HepG2 (cell line): ENCODE data around the gene COASY. TPM values are rescaled to one million over a fixed set of nuclear protein-coding genes. Genes with fewer than 3 reads are reported as not detected.

Source experiments
- EP300 ChIP-seq, 3 experiments: sonication (generic) in 1 of 3; formaldehyde crosslinking in 1 of 3; IDR thresholded peaks; 2 replicates each; pipeline versions ENCODE4 v1.5.1 to v1.6.1; 2011 to 2020; ENCODE audit warnings: low read depth in 2 of 3, low read length in 2 of 3, borderline replicate concordance in 1 of 3, improper control_type of control experiment in 1 of 3, mild to moderate bottlenecking in 1 of 3, missing genetic modification reagents in 1 of 3, moderate library complexity in 1 of 3
- HES4 ChIP-seq: sonication (generic); formaldehyde crosslinking; IDR thresholded peaks from 2 replicates; pipeline ENCODE4 v1.9.0; 2021; ENCODE audit warnings: mild to moderate bottlenecking, missing genetic modification reagents, borderline replicate concordance
- ZNF562 ChIP-seq: sonication (generic); formaldehyde crosslinking; IDR thresholded peaks from 2 replicates; pipeline ENCODE4 v1.8.0; 2022; ENCODE audit warnings: missing genetic modification reagents, borderline replicate concordance
- ZNF709 ChIP-seq: sonication (generic); formaldehyde crosslinking; IDR thresholded peaks from 2 replicates; pipeline ENCODE4 v1.5.0; 2020; ENCODE audit warnings: mild to moderate bottlenecking, missing genetic modification reagents
- polyA plus RNA-seq, 8 experiments: library from polyadenylated mRNA; depleted of rRNA in 3 of 8; stranded (reverse) in 7 of 8; unstranded in 1 of 8; fragments of >200 nt; fragmentation: Illumina TruSeq in 4 of 8; extraction: Trizol in 4 of 8; gene quantifications; 2 replicates each; pipeline versions ENCODE4 v1.2.1 to v1.2.3, GENCODE V29; 2011 to 2016; ENCODE audit warnings: low read depth in 4 of 8, missing spikeins in 1 of 8, mixed read lengths in 1 of 8; ENCODE audit not compliant: insufficient read depth in 1 of 8
- total RNA-seq, 5 experiments: library from RNA; depleted of rRNA; stranded (reverse); fragments of >200 nt; fragmentation: Illumina TruSeq; extraction: Trizol; gene quantifications; 2 replicates each; pipeline ENCODE4 v1.2.3, GENCODE V29; 2016; ENCODE audit warnings: low read depth in 1 of 5
- TF ChIP-seq, protein P1 (sequence below): sonication (generic); formaldehyde crosslinking; IDR thresholded peaks from 2 replicates; pipeline ENCODE4 v1.5.1; 2020; ENCODE audit warnings: mild to moderate bottlenecking, moderate library complexity, missing genetic modification reagents
- TF ChIP-seq, protein P2 (sequence below): sonication (generic); formaldehyde crosslinking; IDR thresholded peaks from 2 replicates; pipeline ENCODE4 v1.5.0; 2020; ENCODE audit warnings: mild to moderate bottlenecking, missing genetic modification reagents, moderate library complexity
- TF ChIP-seq, protein P3 (sequence below): sonication (generic); formaldehyde crosslinking; IDR thresholded peaks from 2 replicates; pipeline ENCODE4 v1.4.0; 2020; ENCODE audit warnings: missing genetic modification reagents
- TF ChIP-seq, protein P4 (sequence below): sonication (generic); formaldehyde crosslinking; IDR thresholded peaks from 2 replicates; pipeline ENCODE4 v1.5.1; 2020; ENCODE audit warnings: missing genetic modification reagents, mild to moderate bottlenecking, borderline replicate concordance
- TF ChIP-seq, protein P5 (sequence below): sonication (generic); formaldehyde crosslinking; IDR thresholded peaks from 2 replicates; pipeline ENCODE4 v1.8.0; 2022; ENCODE audit warnings: missing genetic modification reagents, mild to moderate bottlenecking, moderate library complexity, borderline replicate concordance
- TF ChIP-seq, protein P6 (sequence below): sonication (generic); formaldehyde crosslinking; IDR thresholded peaks from 2 replicates; pipeline ENCODE4 v1.4.0; 2020; ENCODE audit warnings: mild to moderate bottlenecking, missing genetic modification reagents

The COASY gene
- total and polyA plus RNA-seq, 2 of the 13 experiments (the other 11 are each of a cell fraction or from before 2014, with no cell fraction given) = 90.7 to 125 TPM

DNA sequence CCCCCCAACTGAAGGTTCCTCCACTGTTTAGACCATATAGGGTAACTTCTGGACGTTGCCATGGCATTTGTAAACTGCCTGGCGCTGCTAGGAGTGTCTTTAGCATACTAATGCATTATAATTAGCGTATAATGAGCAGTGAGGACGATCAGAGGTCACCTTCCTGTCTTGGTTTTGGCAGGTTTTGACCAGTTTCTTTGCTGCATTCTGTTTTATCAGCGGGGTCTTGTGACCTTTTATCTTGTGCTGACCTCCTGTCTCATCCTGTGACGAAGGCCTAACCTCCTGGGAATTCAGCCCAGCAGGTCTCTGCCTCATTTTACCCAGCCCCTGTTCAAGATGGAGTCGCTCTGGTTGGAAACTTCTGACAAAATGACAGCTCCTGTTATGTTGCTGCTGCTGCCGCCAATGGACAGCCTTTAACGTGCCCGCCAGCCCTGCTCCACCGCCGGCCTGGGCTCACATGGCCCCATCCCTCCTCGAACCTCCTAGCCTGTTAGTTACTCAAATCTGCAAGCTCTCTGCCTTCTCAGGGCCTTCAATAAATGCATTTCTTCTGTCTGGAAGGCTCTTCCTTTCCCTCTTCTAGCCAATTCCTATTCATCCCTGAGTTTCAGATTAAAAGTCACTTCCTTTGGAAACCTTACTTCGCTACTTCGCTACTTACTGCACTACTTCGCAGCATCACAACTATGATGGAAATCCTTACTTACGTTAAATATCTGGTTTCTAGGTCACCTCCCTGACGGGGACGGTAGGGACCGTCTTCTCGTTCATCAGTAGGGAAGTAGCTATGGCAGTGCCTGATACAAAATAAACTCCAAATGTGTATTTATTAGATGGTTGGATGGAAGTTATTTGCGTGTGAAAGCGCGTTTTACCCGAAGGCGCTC is 26.5 kb upstream of the COASY start (continued):
- TF ChIP-seq, protein P1, sequence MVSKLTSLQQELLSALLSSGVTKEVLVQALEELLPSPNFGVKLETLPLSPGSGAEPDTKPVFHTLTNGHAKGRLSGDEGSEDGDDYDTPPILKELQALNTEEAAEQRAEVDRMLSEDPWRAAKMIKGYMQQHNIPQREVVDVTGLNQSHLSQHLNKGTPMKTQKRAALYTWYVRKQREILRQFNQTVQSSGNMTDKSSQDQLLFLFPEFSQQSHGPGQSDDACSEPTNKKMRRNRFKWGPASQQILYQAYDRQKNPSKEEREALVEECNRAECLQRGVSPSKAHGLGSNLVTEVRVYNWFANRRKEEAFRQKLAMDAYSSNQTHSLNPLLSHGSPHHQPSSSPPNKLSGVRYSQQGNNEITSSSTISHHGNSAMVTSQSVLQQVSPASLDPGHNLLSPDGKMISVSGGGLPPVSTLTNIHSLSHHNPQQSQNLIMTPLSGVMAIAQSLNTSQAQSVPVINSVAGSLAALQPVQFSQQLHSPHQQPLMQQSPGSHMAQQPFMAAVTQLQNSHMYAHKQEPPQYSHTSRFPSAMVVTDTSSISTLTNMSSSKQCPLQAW (CRISPR knock-in tag) = peak; percentile 73; the same call in 1 of the 2 replicates
- TF ChIP-seq, protein P2, sequence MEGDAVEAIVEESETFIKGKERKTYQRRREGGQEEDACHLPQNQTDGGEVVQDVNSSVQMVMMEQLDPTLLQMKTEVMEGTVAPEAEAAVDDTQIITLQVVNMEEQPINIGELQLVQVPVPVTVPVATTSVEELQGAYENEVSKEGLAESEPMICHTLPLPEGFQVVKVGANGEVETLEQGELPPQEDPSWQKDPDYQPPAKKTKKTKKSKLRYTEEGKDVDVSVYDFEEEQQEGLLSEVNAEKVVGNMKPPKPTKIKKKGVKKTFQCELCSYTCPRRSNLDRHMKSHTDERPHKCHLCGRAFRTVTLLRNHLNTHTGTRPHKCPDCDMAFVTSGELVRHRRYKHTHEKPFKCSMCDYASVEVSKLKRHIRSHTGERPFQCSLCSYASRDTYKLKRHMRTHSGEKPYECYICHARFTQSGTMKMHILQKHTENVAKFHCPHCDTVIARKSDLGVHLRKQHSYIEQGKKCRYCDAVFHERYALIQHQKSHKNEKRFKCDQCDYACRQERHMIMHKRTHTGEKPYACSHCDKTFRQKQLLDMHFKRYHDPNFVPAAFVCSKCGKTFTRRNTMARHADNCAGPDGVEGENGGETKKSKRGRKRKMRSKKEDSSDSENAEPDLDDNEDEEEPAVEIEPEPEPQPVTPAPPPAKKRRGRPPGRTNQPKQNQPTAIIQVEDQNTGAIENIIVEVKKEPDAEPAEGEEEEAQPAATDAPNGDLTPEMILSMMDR (CRISPR knock-in tag) = peak; percentile 30; the same call in 1 of the 2 replicates
- TF ChIP-seq HES4 (no peak), EP300 (IDR thresholded peaks at IDR 0.05; ENCODE audit: low read depth in 2 of 2, low read length in 2 of 2) (no peak), EP300 (CRISPR knock-in tag; IDR thresholded peaks at IDR 0.05; ENCODE audit: borderline replicate concordance) (0 out of 2 replicates have a peak, but pooled peaks have one; percentile 2), ZNF709 (CRISPR knock-in tag) (no peak), ZNF562 (no peak)
- TF ChIP-seq, protein P3, sequence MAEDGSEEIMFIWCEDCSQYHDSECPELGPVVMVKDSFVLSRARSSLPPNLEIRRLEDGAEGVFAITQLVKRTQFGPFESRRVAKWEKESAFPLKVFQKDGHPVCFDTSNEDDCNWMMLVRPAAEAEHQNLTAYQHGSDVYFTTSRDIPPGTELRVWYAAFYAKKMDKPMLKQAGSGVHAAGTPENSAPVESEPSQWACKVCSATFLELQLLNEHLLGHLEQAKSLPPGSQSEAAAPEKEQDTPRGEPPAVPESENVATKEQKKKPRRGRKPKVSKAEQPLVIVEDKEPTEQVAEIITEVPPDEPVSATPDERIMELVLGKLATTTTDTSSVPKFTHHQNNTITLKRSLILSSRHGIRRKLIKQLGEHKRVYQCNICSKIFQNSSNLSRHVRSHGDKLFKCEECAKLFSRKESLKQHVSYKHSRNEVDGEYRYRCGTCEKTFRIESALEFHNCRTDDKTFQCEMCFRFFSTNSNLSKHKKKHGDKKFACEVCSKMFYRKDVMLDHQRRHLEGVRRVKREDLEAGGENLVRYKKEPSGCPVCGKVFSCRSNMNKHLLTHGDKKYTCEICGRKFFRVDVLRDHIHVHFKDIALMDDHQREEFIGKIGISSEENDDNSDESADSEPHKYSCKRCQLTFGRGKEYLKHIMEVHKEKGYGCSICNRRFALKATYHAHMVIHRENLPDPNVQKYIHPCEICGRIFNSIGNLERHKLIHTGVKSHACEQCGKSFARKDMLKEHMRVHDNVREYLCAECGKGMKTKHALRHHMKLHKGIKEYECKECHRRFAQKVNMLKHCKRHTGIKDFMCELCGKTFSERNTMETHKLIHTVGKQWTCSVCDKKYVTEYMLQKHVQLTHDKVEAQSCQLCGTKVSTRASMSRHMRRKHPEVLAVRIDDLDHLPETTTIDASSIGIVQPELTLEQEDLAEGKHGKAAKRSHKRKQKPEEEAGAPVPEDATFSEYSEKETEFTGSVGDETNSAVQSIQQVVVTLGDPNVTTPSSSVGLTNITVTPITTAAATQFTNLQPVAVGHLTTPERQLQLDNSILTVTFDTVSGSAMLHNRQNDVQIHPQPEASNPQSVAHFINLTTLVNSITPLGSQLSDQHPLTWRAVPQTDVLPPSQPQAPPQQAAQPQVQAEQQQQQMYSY (CRISPR knock-in tag) = no peak
- TF ChIP-seq, protein P4, sequence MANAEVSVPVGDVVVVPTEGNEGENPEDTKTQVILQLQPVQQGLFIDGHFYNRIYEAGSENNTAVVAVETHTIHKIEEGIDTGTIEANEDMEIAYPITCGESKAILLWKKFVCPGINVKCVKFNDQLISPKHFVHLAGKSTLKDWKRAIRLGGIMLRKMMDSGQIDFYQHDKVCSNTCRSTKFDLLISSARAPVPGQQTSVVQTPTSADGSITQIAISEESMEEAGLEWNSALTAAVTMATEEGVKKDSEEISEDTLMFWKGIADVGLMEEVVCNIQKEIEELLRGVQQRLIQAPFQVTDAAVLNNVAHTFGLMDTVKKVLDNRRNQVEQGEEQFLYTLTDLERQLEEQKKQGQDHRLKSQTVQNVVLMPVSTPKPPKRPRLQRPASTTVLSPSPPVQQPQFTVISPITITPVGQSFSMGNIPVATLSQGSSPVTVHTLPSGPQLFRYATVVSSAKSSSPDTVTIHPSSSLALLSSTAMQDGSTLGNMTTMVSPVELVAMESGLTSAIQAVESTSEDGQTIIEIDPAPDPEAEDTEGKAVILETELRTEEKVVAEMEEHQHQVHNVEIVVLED (CRISPR knock-in tag) = peak; percentile 32
- TF ChIP-seq, protein P5, sequence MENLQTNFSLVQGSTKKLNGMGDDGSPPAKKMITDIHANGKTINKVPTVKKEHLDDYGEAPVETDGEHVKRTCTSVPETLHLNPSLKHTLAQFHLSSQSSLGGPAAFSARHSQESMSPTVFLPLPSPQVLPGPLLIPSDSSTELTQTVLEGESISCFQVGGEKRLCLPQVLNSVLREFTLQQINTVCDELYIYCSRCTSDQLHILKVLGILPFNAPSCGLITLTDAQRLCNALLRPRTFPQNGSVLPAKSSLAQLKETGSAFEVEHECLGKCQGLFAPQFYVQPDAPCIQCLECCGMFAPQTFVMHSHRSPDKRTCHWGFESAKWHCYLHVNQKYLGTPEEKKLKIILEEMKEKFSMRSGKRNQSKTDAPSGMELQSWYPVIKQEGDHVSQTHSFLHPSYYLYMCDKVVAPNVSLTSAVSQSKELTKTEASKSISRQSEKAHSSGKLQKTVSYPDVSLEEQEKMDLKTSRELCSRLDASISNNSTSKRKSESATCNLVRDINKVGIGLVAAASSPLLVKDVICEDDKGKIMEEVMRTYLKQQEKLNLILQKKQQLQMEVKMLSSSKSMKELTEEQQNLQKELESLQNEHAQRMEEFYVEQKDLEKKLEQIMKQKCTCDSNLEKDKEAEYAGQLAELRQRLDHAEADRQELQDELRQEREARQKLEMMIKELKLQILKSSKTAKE (CRISPR knock-in tag) = peak; percentile 45; the same call in 1 of the 2 replicates
- TF ChIP-seq, protein P6, sequence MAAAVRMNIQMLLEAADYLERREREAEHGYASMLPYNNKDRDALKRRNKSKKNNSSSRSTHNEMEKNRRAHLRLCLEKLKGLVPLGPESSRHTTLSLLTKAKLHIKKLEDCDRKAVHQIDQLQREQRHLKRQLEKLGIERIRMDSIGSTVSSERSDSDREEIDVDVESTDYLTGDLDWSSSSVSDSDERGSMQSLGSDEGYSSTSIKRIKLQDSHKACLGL (CRISPR knock-in tag) = no peak
